ENCODE data around the gene RFESD. TPM values are rescaled to one million over a fixed set of nuclear protein-coding genes. Genes with fewer than 3 reads are reported as not detected.

Gene RFESD
- total and polyA plus RNA-seq, 2 of the 4 experiments (the other 2 are of a cell fraction), result 1.5 to 2.7 TPM

GRCh38 chr5:95641741-95642220 is 4.8 kb upstream of the RFESD start:
- WGBS, 2 experiments (ENCODE audit: extremely low coverage in 2 of 2, insufficient read length in 1 of 2), result no CpG with 5 or more reads among the region's 5 CpGs
- H3K27me3 ChIP-seq (ENCODE audit: control insufficient read depth, insufficient read depth, low read length), result no peaks in the 10 kb centered on the region; the same call in 1 of the 2 replicates
- ATAC-seq (ENCODE audit: low read depth), result no peak
- dilution Hi-C loops (cut with HindIII; ENCODE audit: low sequenced_read_pairs, unreplicated experiment), result no loop called here
- H3K9me1 ChIP-seq (ENCODE audit: insufficient read depth, low read length), result no peaks in the 10 kb centered on the region
- no peak for TF ChIP-seq USF2 (IDR thresholded peaks at IDR 0.05; ENCODE audit: low read depth, low read length)
- H3K14ac ChIP-seq (replicated peaks; ENCODE audit: low read depth, low read length), result no peak overlapping the region; the same call in 1 of the 2 replicates
- H4K91ac ChIP-seq (ENCODE audit: insufficient read depth, low read depth, low read length), result no peak overlapping the region
- H3K4me2 ChIP-seq (ENCODE audit: low read depth, low read length), result no peak overlapping the region
- H3K18ac ChIP-seq (ENCODE audit: low read depth, low read length), result no peak overlapping the region
- H3K9ac ChIP-seq (ENCODE audit: low read depth, low read length), result no peak overlapping the region
- no peak overlapping the region for H3K4me3 ChIP-seq (ENCODE audit: insufficient read depth, low read depth, low read length)
- no peak overlapping the region for H2AK5ac ChIP-seq (ENCODE audit: low read depth, low read length)
- H3K4ac ChIP-seq (ENCODE audit: low read depth, low read length), result no peak overlapping the region
- no peak overlapping the region for H2BK5ac ChIP-seq (ENCODE audit: low read depth, low read length, poor library complexity, severe bottlenecking)
- DNase-seq, result peak; percentile 54
- no peaks in the 10 kb centered on the region for H3K79me1 ChIP-seq (ENCODE audit: low read depth in 1 of 2, low read length in 2 of 2)
- CTCF ChIA-PET, result interaction anchor here (1.2 kb wide), 1 partner anchor 11 kb away, joined by 3 read pairs; no protein-coding TSS in a partner anchor
- H2BK15ac ChIP-seq (ENCODE audit: low read depth, low read length), result no peak overlapping the region
- H4K8ac ChIP-seq (ENCODE audit: low read depth in 2 of 2, low read length in 2 of 2), result no peak overlapping the region
- intact Hi-C loops (cut with micrococcal nuclease), result loop anchor here (10.0 kb wide), 1 partner anchor 963 kb away; no protein-coding TSS in a partner anchor
- H3K56ac ChIP-seq (ENCODE audit: extremely low read depth, insufficient read depth, low read length), result no peak overlapping the region; the same call in 1 of the 2 replicates
- H3K27ac ChIP-seq (ENCODE audit: insufficient read depth, low read length), result no peak overlapping the region
- in situ Hi-C loops (cut with MboI; ENCODE audit: low sequenced_read_pairs), result loop anchor here (25.0 kb wide), 1 partner anchor 671 kb away; no protein-coding TSS in a partner anchor
- POLR2A ChIA-PET (ENCODE audit: unreplicated experiment), result no interaction called here
- no peak overlapping the region for H2AK9ac ChIP-seq (replicated peaks; ENCODE audit: low read depth, low read length, poor library complexity)
- H3K9me3 ChIP-seq (ENCODE audit: control insufficient read depth, insufficient read depth, low read length), result no peaks in the 10 kb centered on the region
- H3K4me1 ChIP-seq (ENCODE audit: control insufficient read depth, insufficient read depth, low read length), result no peaks in the 10 kb centered on the region
- no peak overlapping the region; the same call in 1 of the 2 replicates for H2BK120ac ChIP-seq (ENCODE audit: low read depth, low read length)
- no peak overlapping the region for H2BK20ac ChIP-seq (ENCODE audit: low read depth, low read length)
- H2AFZ ChIP-seq (replicated peaks; ENCODE audit: low read length, poor library complexity), result no peak overlapping the region
- H3K36me3 ChIP-seq (ENCODE audit: control insufficient read depth, insufficient read depth, low read length), result no peaks in the 10 kb centered on the region
- no peaks in the 10 kb centered on the region for H4K20me1 ChIP-seq (ENCODE audit: insufficient read depth, low read length)
- no peak overlapping the region for H3K23ac ChIP-seq (ENCODE audit: low read depth, low read length)
- H4K5ac ChIP-seq (ENCODE audit: low read depth, low read length), result no peak overlapping the region
- no TSS peak for BruUV-seq (replicated peaks)

Data from IMR-90 (cell line).